HepG2 (cell line): ENCODE data around the gene CMC1. TPM values are rescaled to one million over a fixed set of nuclear protein-coding genes. Genes with fewer than 3 reads are reported as not detected.
A peak's percentile ranks its signal among the peaks of the same experiment; 100 is the strongest.

Experiments used
- ARNTL ChIP-seq: sonication (generic); formaldehyde crosslinking; IDR thresholded peaks from 2 replicates; pipeline ENCODE4 v1.4.0; 2020; ENCODE audit warnings: mild to moderate bottlenecking, missing genetic modification reagents
- ATF4 ChIP-seq, 2 experiments: fragments of 450-650 bp in 1 of 2; sonication (generic) in 1 of 2; formaldehyde crosslinking; IDR thresholded peaks; 2 replicates each; pipeline versions ENCODE4 v1.5.0 to v1.8.0; 2020 to 2022; ENCODE audit warnings: mild to moderate bottlenecking in 1 of 2, missing genetic modification reagents in 1 of 2
- ELF3 ChIP-seq: IDR thresholded peaks from 2 replicates; pipeline ENCODE4 v1.6.1; 2016; ENCODE audit warnings: missing genetic modification reagents, missing compliant biosample characterization
- ETV5 ChIP-seq: IDR thresholded peaks from 2 replicates; pipeline ENCODE4 v1.6.1; 2018; ENCODE audit warnings: missing biosample characterization, missing genetic modification reagents, inconsistent platforms, borderline replicate concordance
- FOXP4 ChIP-seq: sonication (generic); formaldehyde crosslinking; IDR thresholded peaks from 2 replicates; pipeline ENCODE4 v1.4.0; 2020; ENCODE audit warnings: missing genetic modification reagents
- MBNL3 ChIP-seq: fragments of 250-450 bp; sonication (Bioruptor Pico); conservative IDR thresholded peaks from 2 replicates; pipeline ENCODE4 v1.8.0; 2022; ENCODE audit warnings: mild to moderate bottlenecking, inconsistent platforms
- MED13 ChIP-seq: sonication (generic); formaldehyde crosslinking; IDR thresholded peaks from 2 replicates; pipeline ENCODE4 v1.5.0; 2020; ENCODE audit warnings: missing genetic modification reagents
- NFATC3 ChIP-seq: sonication (generic); formaldehyde crosslinking; IDR thresholded peaks from 2 replicates; pipeline ENCODE4 v1.5.1; 2020; ENCODE audit warnings: mild to moderate bottlenecking, missing genetic modification reagents
- SAP130 ChIP-seq: IDR thresholded peaks from 2 replicates; pipeline ENCODE4 v1.6.1; 2016; ENCODE audit warnings: low read depth
- ZBTB7A ChIP-seq: sonication (generic); formaldehyde crosslinking; IDR thresholded peaks from 2 replicates; pipeline ENCODE4 v1.8.0; 2022; ENCODE audit warnings: mild to moderate bottlenecking, missing genetic modification reagents
- ZNF235 ChIP-seq: sonication (generic); formaldehyde crosslinking; IDR thresholded peaks from 2 replicates; pipeline ENCODE4 v1.8.1; 2023; ENCODE audit warnings: mild to moderate bottlenecking, missing genetic modification reagents, borderline replicate concordance
- ZNF264 ChIP-seq: sonication (generic); formaldehyde crosslinking; IDR thresholded peaks from 2 replicates; pipeline ENCODE4 v1.4.0; 2020; ENCODE audit warnings: missing genetic modification reagents
- ZNF512B ChIP-seq: sonication (generic); formaldehyde crosslinking; IDR thresholded peaks from 2 replicates; pipeline ENCODE4 v1.5.1; 2020; ENCODE audit warnings: missing genetic modification reagents, mild to moderate bottlenecking, borderline replicate concordance
- ZNF784 ChIP-seq: sonication (generic); formaldehyde crosslinking; IDR thresholded peaks from 2 replicates; pipeline ENCODE4 v1.5.1; 2020; ENCODE audit warnings: missing genetic modification reagents, mild to moderate bottlenecking, borderline replicate concordance
- polyA plus RNA-seq, 8 experiments: library from polyadenylated mRNA; depleted of rRNA in 3 of 8; stranded (reverse) in 7 of 8; unstranded in 1 of 8; fragments of >200 nt; fragmentation: Illumina TruSeq in 4 of 8; extraction: Trizol in 4 of 8; gene quantifications; 2 replicates each; pipeline versions ENCODE4 v1.2.1 to v1.2.3, GENCODE V29; 2011 to 2016; ENCODE audit warnings: low read depth in 4 of 8, missing spikeins in 1 of 8, mixed read lengths in 1 of 8; ENCODE audit not compliant: insufficient read depth in 1 of 8
- total RNA-seq, 5 experiments: library from RNA; depleted of rRNA; stranded (reverse); fragments of >200 nt; fragmentation: Illumina TruSeq; extraction: Trizol; gene quantifications; 2 replicates each; pipeline ENCODE4 v1.2.3, GENCODE V29; 2016; ENCODE audit warnings: low read depth in 1 of 5
- TF ChIP-seq, protein P1 (sequence below): sonication (generic); formaldehyde crosslinking; IDR thresholded peaks from 2 replicates; pipeline ENCODE4 v1.5.0; 2020; ENCODE audit warnings: mild to moderate bottlenecking, missing genetic modification reagents
- TF ChIP-seq, protein P2 (sequence below): sonication (generic); formaldehyde crosslinking; IDR thresholded peaks from 2 replicates; pipeline ENCODE4 v1.5.1; 2020; ENCODE audit warnings: mild to moderate bottlenecking, missing genetic modification reagents

CMC1 gene
- total and polyA plus RNA-seq, 2 of the 13 experiments (the other 11 are each of a cell fraction or from before 2014, with no cell fraction given) = 22.1 to 29.5 TPM

GRCh38 chr3:28240441-28240840 lies 978 bp upstream of the CMC1 start (continued):
- TF ChIP-seq ZNF784 (CRISPR knock-in tag) (no peak), ZBTB7A (CRISPR knock-in tag) (no peak), MBNL3 (no peak), SAP130 (CRISPR knock-in tag) (0 out of 2 replicates have a peak, but pooled peaks have one; percentile 10), ELF3 (CRISPR knock-in tag) (peak; percentile 31; the same call in 1 of the 2 replicates), NFATC3 (CRISPR knock-in tag) (no peak), ZNF512B (no peak), ZNF235 (CRISPR knock-in tag) (no peak), ATF4 (CRISPR knock-in tag; IDR thresholded peaks at IDR 0.05) (no peak), ARNTL (CRISPR knock-in tag) (no peak), ZNF264 (CRISPR knock-in tag) (no peak), FOXP4 (CRISPR knock-in tag) (no peak), ETV5 (CRISPR knock-in tag) (peak; percentile 27; the same call in 1 of the 2 replicates), MED13 (CRISPR knock-in tag) (no peak)
- TF ChIP-seq, protein P1, sequence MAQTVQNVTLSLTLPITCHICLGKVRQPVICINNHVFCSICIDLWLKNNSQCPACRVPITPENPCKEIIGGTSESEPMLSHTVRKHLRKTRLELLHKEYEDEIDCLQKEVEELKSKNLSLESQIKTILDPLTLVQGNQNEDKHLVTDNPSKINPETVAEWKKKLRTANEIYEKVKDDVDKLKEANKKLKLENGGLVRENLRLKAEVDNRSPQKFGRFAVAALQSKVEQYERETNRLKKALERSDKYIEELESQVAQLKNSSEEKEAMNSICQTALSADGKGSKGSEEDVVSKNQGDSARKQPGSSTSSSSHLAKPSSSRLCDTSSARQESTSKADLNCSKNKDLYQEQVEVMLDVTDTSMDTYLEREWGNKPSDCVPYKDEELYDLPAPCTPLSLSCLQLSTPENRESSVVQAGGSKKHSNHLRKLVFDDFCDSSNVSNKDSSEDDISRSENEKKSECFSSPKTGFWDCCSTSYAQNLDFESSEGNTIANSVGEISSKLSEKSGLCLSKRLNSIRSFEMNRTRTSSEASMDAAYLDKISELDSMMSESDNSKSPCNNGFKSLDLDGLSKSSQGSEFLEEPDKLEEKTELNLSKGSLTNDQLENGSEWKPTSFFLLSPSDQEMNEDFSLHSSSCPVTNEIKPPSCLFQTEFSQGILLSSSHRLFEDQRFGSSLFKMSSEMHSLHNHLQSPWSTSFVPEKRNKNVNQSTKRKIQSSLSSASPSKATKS (CRISPR knock-in tag) = no peak
- TF ChIP-seq, protein P2, sequence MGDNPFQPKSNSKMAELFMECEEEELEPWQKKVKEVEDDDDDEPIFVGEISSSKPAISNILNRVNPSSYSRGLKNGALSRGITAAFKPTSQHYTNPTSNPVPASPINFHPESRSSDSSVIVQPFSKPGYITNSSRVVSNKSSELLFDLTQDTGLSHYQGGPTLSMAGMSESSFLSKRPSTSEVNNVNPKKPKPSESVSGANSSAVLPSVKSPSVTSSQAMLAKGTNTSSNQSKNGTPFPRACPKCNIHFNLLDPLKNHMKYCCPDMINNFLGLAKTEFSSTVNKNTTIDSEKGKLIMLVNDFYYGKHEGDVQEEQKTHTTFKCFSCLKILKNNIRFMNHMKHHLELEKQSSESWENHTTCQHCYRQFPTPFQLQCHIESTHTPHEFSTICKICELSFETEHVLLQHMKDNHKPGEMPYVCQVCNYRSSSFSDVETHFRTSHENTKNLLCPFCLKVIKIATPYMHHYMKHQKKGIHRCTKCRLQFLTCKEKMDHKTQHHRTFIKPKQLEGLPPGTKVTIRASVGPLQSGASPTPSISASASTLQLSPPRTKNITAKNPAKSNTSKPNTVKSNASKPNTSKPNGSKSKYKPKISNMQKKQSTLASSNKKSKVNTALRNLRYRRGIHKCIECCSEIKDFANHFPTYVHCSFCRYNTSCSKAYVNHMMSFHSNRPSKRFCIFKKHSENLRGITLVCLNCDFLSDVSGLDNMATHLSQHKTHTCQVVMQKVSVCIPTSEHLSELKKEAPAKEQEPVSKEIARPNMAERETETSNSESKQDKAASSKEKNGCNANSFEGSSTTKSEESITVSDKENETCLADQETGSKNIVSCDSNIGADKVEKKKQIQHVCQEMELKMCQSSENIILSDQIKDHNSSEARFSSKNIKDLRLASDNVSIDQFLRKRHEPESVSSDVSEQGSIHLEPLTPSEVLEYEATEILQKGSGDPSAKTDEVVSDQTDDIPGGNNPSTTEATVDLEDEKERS (CRISPR knock-in tag) = no peak
